GM19351 (cell line): ENCODE data around the gene ABRACL.
"Not testable (repeated sequence)": the region's sequence is repeated elsewhere in the genome, so short reads cannot be mapped to it uniquely, and the experiment has no call there.

Source experiments
- ATAC-seq: cut with Tn5 transposase; IDR thresholded peaks from one replicate; pipeline ENCODE4 v1.9.1; 2021; ENCODE audit warnings: mild to moderate bottlenecking, moderate library complexity; ENCODE audit not compliant: unreplicated experiment

Gene ABRACL

GRCh38 chr6:139010674-139011073 lies 17.9 kb upstream of the ABRACL start:
- ATAC-seq, result no peak

GRCh38 chr6:139011980-139012379 lies 16.6 kb upstream of the ABRACL start:
- ATAC-seq, result no peak

- ATAC-seq, result no peak
These were observed 15.3 kb upstream of the ABRACL start for GRCh38 chr6:139013185-139013800.

- no peak for ATAC-seq
These were observed 13.6 kb upstream of the ABRACL start for GRCh38 chr6:139014945-139015344.

- ATAC-seq, result peak; percentile 99
These were observed 12.0 kb upstream of the ABRACL start for GRCh38 chr6:139016337-139017213.

GRCh38 chr6:139017227-139017626 lies 11.3 kb upstream of the ABRACL start:
- ATAC-seq, result no peak

GRCh38 chr6:139019722-139020121 lies 8.8 kb upstream of the ABRACL start:
- ATAC-seq, result no peak

GRCh38 chr6:139020689-139021088 lies 7.9 kb upstream of the ABRACL start:
- ATAC-seq, result no peak

- not testable (repeated sequence) for ATAC-seq
These were observed 3.1 kb upstream of the ABRACL start for GRCh38 chr6:139025416-139025815.

- no peak for ATAC-seq
These were observed 844 bp upstream of the ABRACL start for GRCh38 chr6:139027620-139028182.

GRCh38 chr6:139028215-139028657 lies 309 bp upstream of the ABRACL start:
- ATAC-seq, result no peak

GRCh38 chr6:139029470-139030227 lies 1.1 kb downstream of the ABRACL start:
- ATAC-seq, result peak; percentile 33

GRCh38 chr6:139030228-139030963 lies 1.9 kb downstream of the ABRACL start:
- peak; percentile 50 for ATAC-seq

- no peak for ATAC-seq
These were observed 8.9 kb downstream of the ABRACL start for GRCh38 chr6:139037490-139037889.

- ATAC-seq, result no peak
These were observed 15.7 kb downstream of the ABRACL start for GRCh38 chr6:139044250-139044649.

- no peak for ATAC-seq
These were observed 19.1 kb downstream of the ABRACL start for GRCh38 chr6:139047677-139048076.

- ATAC-seq, result not testable (repeated sequence)
These were observed 20.4 kb downstream of the ABRACL start for GRCh38 chr6:139048912-139049311.

GRCh38 chr6:139050131-139050769 lies 21.7 kb downstream of the ABRACL start:
- ATAC-seq, result not testable (repeated sequence)

GRCh38 chr6:139050770-139051313 lies 22.3 kb downstream of the ABRACL start:
- ATAC-seq, result no peak
